Upper lobe of left lung (tissue), 6 donors: Measurements from ENCODE around the gene NIPA2. TPM values are rescaled to one million over a fixed set of nuclear protein-coding genes. Genes with fewer than 3 reads are reported as not detected.

ENCODE experiments used
- ATAC-seq, 2 donors: fragments of 200-7000 bp; cut with Tn5 transposase; one replicate each; pipeline ENCODE4 v1.9.1; 2022; ENCODE audit warnings: mild to moderate bottlenecking in 2 of 2, moderate library complexity in 2 of 2; ENCODE audit not compliant: low FRiP score in 2 of 2
- DNase-seq, 2 donors: peaks; one replicate each; pipeline ENCODE4 v3.0.0-alpha.2; 2019 to 2020
- H3K27ac ChIP-seq, 4 donors: fragments of 200-600 bp; sonication (generic); one replicate each; pipeline ENCODE4 v1.5.1; 2016 to 2019
- H3K27me3 ChIP-seq, 4 donors: fragments of 200-600 bp; sonication (generic); one replicate each; pipeline ENCODE4 v1.5.1; 2017 to 2019
- H3K36me3 ChIP-seq, 4 donors: fragments of 200-600 bp; sonication (generic); one replicate each; pipeline ENCODE4 v1.5.1; 2016 to 2019
- H3K4me1 ChIP-seq, 4 donors: fragments of 200-600 bp; sonication (generic); one replicate each; pipeline ENCODE4 v1.5.1; 2018 to 2019
- H3K4me3 ChIP-seq, 4 donors: fragments of 200-600 bp; sonication (generic); one replicate each; pipeline ENCODE4 v1.5.1; 2017 to 2019; ENCODE audit warnings: mild to moderate bottlenecking in 2 of 4, moderate library complexity in 1 of 4
- H3K9me3 ChIP-seq, 4 donors: fragments of 200-600 bp; sonication (generic); one replicate each; pipeline ENCODE4 v1.5.1; 2018 to 2019
- EP300 ChIP-seq, 4 donors: sonication (generic); formaldehyde crosslinking; IDR thresholded peaks; one replicate each; pipeline ENCODE4 v1.5.1; 2017; ENCODE audit warnings: antibody characterized with exemption in 4 of 4, control low read depth in 2 of 4
- POLR2A ChIP-seq, 4 donors: fragments of 450-650 bp; IDR thresholded peaks; one replicate each; pipeline ENCODE4 v1.5.1; 2016 to 2017; ENCODE audit warnings: antibody characterized with exemption in 4 of 4, mild to moderate bottlenecking in 2 of 4
- POLR2AphosphoS5 ChIP-seq, 2 donors: sonication (generic); formaldehyde crosslinking; IDR thresholded peaks; one replicate each; pipeline ENCODE4 v1.5.1; 2017; ENCODE audit warnings: antibody characterized with exemption in 2 of 2
- WGBS, 2 donors: methylation state at CpG; one replicate each; pipeline ENCODE4 v1.1.5; 2017 to 2018; 5-methylcytosine and 5-hydroxymethylcytosine counted together
- total RNA-seq, 6 donors: library from RNA; depleted of rRNA in 4 of 6; stranded (reverse); fragments of >200 nt in 4 of 6; gene quantifications; one replicate each; pipeline versions ENCODE4 v1.1.0 to v1.2.1, GENCODE V29; 2016 to 2021
- TF ChIP-seq, protein P1 (sequence below), 6 experiments: fragments of 450-650 bp in 4 of 6; fragments of 200-600 bp in 2 of 6; sonication (generic) in 2 of 6; IDR thresholded peaks; one replicate each; pipeline ENCODE4 v1.5.1; 2016 to 2019; ENCODE audit warnings: antibody characterized with exemption in 6 of 6
- donor health status: DM: no; HTN: no; CAD: no; lungs with moderate emphysema.
- donor health status: DM: no; HTN: yes; CAD: no; lungs with severe emphysema.

Gene NIPA2
- total RNA-seq, 6 donors from 2014 or later = 23.0 to 55.9 (median 47.5) TPM

DNA sequence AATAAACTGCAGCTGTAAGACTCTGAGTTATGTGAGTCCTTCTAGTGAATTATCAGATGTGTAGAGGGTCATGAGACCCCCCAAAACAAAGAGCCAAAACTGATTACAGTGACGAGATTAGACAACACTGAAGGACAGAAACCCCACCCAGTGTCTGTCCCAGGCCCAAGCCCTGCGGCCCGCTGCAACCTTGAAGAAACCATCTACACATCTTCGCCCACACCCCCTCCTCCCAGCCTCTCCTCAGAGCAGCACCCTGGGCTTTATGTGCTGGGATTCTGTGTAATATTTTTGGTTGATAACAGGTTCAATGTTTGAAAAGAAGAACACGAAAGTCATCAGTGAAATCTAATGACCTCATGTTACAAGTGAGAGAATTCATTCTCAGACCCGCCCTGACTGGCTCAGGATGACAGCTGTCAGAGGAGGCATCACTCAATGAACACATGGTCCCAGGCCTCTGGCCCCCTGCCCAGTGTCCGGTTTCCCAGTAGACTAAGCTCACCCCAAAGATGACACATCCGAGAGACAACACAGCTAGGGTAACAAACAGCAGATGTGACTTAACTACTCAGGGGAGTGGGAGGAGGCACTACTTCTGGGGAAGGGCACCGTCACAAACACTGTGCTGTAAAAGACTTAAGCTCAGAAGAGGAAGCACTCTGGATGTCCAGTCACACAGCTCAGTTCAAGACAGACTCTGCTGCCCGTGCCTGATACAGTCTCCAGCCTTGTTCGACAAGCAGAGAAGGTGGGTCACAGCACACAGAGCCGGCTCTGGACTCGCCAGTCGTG lies 48.9 kb downstream of the NIPA2 start:
- H3K36me3 ChIP-seq = peaks cover 6 to 63% (median 39%) of the 10 kb centered on the region in 4 donors
- DNase-seq (no peak), ATAC-seq (peak in 1 of 2 donors; percentile 81)
- H3K4me3 ChIP-seq = no peak overlapping the region
- no peaks in the 10 kb centered on the region for H3K27me3 ChIP-seq
- 72 to 79% methylated on average over 13 to 14 of the region's 14 CpGs for WGBS, 2 donors
- peak overlapping the region in 1 of 4 donors; percentile 12 for H3K27ac ChIP-seq
- H3K4me1 ChIP-seq = no peaks in the 10 kb centered on the region
- H3K9me3 ChIP-seq = no peaks in the 10 kb centered on the region
- TF ChIP-seq POLR2AphosphoS5 (IDR thresholded peaks at IDR 0.05) = no peak
- TF ChIP-seq EP300 (IDR thresholded peaks at IDR 0.05) = no peak
- TF ChIP-seq, protein P1, sequence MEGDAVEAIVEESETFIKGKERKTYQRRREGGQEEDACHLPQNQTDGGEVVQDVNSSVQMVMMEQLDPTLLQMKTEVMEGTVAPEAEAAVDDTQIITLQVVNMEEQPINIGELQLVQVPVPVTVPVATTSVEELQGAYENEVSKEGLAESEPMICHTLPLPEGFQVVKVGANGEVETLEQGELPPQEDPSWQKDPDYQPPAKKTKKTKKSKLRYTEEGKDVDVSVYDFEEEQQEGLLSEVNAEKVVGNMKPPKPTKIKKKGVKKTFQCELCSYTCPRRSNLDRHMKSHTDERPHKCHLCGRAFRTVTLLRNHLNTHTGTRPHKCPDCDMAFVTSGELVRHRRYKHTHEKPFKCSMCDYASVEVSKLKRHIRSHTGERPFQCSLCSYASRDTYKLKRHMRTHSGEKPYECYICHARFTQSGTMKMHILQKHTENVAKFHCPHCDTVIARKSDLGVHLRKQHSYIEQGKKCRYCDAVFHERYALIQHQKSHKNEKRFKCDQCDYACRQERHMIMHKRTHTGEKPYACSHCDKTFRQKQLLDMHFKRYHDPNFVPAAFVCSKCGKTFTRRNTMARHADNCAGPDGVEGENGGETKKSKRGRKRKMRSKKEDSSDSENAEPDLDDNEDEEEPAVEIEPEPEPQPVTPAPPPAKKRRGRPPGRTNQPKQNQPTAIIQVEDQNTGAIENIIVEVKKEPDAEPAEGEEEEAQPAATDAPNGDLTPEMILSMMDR (IDR thresholded peaks at IDR 0.05) = no peak
- TF ChIP-seq POLR2A (IDR thresholded peaks at IDR 0.05) = no peak

DNA sequence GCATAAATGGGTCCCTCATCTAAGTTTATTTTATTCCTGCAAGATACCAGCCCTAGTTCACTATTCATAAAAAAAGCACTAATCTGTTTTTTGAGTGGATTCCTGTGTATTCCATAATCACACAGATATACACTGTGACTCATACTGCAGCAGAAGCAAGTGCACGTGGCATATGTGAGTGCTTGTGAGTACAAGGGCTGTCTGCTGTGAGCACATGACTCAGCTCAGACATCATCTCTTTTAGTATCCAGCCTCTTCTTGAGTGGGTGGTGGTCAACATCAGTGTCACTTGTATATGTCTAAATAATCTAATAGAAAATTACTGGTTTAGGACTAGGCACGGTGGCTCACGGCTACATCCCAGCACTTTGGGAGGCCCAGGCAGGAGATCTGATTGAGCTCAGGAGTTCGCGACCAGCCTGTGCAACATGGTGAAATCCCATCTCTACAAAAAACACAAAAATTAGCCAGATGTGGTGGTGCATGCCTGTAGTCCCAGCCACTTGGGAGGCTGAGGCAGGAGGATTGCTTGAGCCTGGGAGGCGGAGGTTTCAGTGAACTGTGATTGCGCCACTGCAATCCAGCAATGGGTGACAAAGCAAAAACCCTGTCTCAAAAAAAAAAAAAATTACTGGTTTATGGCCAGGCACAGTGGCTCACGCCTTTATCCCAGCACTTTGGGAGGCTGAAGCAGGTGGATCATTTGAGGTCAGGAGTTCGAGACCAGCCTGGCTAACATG lies 49.8 kb downstream of the NIPA2 start:
- DNase-seq = no peak
- no peaks in the 10 kb centered on the region for H3K27me3 ChIP-seq
- H3K36me3 ChIP-seq = peaks cover 4 to 62% (median 35%) of the 10 kb centered on the region in 4 donors

DNA sequence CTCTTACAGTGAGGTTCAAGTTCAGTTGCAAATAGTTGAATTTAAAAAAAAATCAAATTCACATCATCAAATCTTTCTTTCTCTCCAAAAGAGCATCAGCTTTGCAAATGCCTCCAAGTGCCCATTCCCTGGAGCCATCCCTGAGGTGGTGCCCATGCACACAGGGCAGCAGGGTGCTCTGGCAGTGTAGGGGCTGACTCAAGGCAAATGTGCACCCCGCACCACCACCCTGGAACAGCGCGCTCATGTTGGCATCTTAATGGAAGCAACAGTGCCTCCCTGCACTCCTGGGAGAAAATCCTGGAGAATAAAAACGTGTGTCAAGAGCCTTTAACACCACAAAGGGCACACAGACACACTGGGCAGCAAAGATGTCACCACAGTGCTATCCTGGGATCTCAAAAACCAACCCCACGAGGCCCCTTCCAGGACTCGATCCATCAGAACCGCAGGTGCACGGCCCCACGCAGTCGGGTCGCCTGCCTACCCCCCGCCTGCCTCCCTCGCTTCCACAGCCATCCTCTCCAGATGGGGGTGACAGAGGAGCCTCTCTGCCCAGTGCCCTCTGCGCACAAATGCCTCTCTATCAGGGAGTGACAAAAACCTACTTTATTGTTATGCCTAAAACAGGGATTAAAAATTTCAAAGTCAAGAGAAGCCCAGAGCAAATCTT lies 50.8 kb downstream of the NIPA2 start:
- H3K27me3 ChIP-seq = no peaks in the 10 kb centered on the region
- DNase-seq (no peak), ATAC-seq (no peak)
- H3K9me3 ChIP-seq = no peaks in the 10 kb centered on the region
- TF ChIP-seq EP300 (IDR thresholded peaks at IDR 0.05) (no peak), POLR2AphosphoS5 (IDR thresholded peaks at IDR 0.05) (no peak), POLR2A (IDR thresholded peaks at IDR 0.05) (no peak)
- TF ChIP-seq, protein P1 (IDR thresholded peaks at IDR 0.05) = no peak
- no peak overlapping the region for H3K4me3 ChIP-seq
- H3K4me1 ChIP-seq = no peaks in the 10 kb centered on the region
- H3K36me3 ChIP-seq = peaks cover 4 to 71% (median 40%) of the 10 kb centered on the region in 4 donors
- no peak overlapping the region for H3K27ac ChIP-seq
- 91% methylated on average over 14 of the region's 14 CpGs for WGBS, 2 donors

More for the DNA sequence above, 49.8 kb downstream of the NIPA2 start:
- Histone ChIP-seq H3K27ac (no peak overlapping the region), H3K4me1 (no peaks in the 10 kb centered on the region), H3K9me3 (no peaks in the 10 kb centered on the region), H3K4me3 (no peak overlapping the region)
- 90 to 95% methylated on average over 9 of the region's 9 CpGs for WGBS, 2 donors
- peak in 1 of 2 donors; percentile 86 for ATAC-seq
- TF ChIP-seq EP300 (IDR thresholded peaks at IDR 0.05) = no peak
- TF ChIP-seq POLR2AphosphoS5 (IDR thresholded peaks at IDR 0.05) = no peak
- TF ChIP-seq, protein P1 (IDR thresholded peaks at IDR 0.05) = no peak
- no peak for TF ChIP-seq POLR2A (IDR thresholded peaks at IDR 0.05)

DNA sequence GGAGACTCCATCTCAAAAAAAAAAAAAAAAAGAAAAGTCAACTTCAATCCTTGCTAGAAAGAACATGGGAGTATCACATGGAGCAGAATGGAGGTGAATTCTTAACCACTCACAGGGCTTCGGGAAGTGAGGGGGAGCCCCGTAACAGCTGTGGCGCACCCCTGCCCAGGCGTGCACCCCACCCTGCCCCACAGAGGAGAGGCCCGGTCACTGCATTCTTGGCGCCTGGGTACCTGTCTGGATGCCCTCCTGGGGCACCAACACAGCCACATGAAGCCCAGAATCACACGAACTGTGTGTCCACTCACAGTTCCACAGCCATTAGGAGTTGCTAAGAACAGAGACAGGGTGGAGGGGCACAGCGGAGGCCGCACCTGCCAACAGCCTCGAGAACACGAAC lies 51.8 kb downstream of the NIPA2 start:
- WGBS, 2 donors = 91 to 97% methylated on average over 10 to 11 of the region's 11 CpGs
- H3K4me1 ChIP-seq = no peaks in the 10 kb centered on the region
- H3K27ac ChIP-seq = no peak overlapping the region
- DNase-seq = no peak
- TF ChIP-seq POLR2AphosphoS5 (IDR thresholded peaks at IDR 0.05) (no peak), POLR2A (IDR thresholded peaks at IDR 0.05) (no peak), EP300 (IDR thresholded peaks at IDR 0.05) (no peak)
- TF ChIP-seq, protein P1 (IDR thresholded peaks at IDR 0.05) = no peak
- H3K36me3 ChIP-seq = peaks cover 4 to 71% (median 40%) of the 10 kb centered on the region in 4 donors
- H3K9me3 ChIP-seq = no peaks in the 10 kb centered on the region
- no peaks in the 10 kb centered on the region for H3K27me3 ChIP-seq
- ATAC-seq = peak in 1 of 2 donors; percentile 30
- H3K4me3 ChIP-seq = no peak overlapping the region
